Thymus (tissue), 11 donors: ENCODE data around the gene QRFP. TPM values are rescaled to one million over a fixed set of nuclear protein-coding genes. Genes with fewer than 3 reads are reported as not detected.

Experiments
- DNase-seq, 9 donors: peaks; one replicate each; pipeline ENCODE4 v3.0.0-alpha.2; 2013; ENCODE audit warnings: low spot score in 9 of 9, low read depth in 6 of 9, missing footprints in 1 of 9
- H3K27ac ChIP-seq, 2 donors: one replicate each; pipeline ENCODE4 v1.5.1; 2013; ENCODE audit warnings: control low read depth in 1 of 2, low read depth in 1 of 2, low read length in 1 of 2, mild to moderate bottlenecking in 1 of 2, moderate library complexity in 1 of 2
- H3K27me3 ChIP-seq, 2 donors: one replicate each; pipeline ENCODE4 v1.5.1; 2013; ENCODE audit warnings: low read length in 1 of 2; ENCODE audit not compliant: control insufficient read depth in 2 of 2, insufficient read depth in 1 of 2
- H3K36me3 ChIP-seq, 2 donors: one replicate each; pipeline ENCODE4 v1.5.1; 2013; ENCODE audit warnings: low read length in 1 of 2, mild to moderate bottlenecking in 1 of 2, moderate library complexity in 1 of 2; ENCODE audit not compliant: control insufficient read depth in 2 of 2, insufficient read depth in 2 of 2
- H3K4me1 ChIP-seq, 2 donors: one replicate each; pipeline ENCODE4 v1.5.1; 2013; ENCODE audit warnings: low read length in 2 of 2; ENCODE audit not compliant: control insufficient read depth in 2 of 2, insufficient read depth in 2 of 2
- H3K4me3 ChIP-seq, 2 donors: one replicate each; pipeline ENCODE4 v1.5.1; 2013; ENCODE audit warnings: low read length in 2 of 2, control low read depth in 1 of 2, mild to moderate bottlenecking in 1 of 2
- H3K9me3 ChIP-seq, 2 donors: one replicate each; pipeline ENCODE4 v1.5.1; 2013; ENCODE audit warnings: low read length in 1 of 2, mild to moderate bottlenecking in 1 of 2; ENCODE audit not compliant: control insufficient read depth in 2 of 2, insufficient read depth in 1 of 2
- WGBS: extraction: QIAGEN DNeasy Blood & Tissue Kit; methylation state at CpG from one replicate; pipeline ENCODE4 v1.1.7; 2013; 5-methylcytosine and 5-hydroxymethylcytosine counted together
- polyA plus RNA-seq: library from polyadenylated mRNA; stranded (reverse); fragments of 200-250 nt; gene quantifications from one replicate; pipeline ENCODE4 v1.2.3, GENCODE V29; 2013
- total RNA-seq: library from RNA; stranded (reverse); fragments of 120-200 nt; gene quantifications from one replicate; pipeline ENCODE4 v1.2.4, GENCODE V29; 2013
- donor health status: healthy.

The QRFP gene
- total and polyA plus RNA-seq, 2 donors: 0.05 to 0.21 TPM

GRCh38 chr9:130893341-130894101 is 3.1 kb downstream of the QRFP start:
- Histone ChIP-seq H3K4me1 (no peaks in the 10 kb centered on the region), H3K27ac (no peak overlapping the region), H3K36me3 (peaks cover 12 to 15% of the 10 kb centered on the region in 2 donors), H3K9me3 (no peaks in the 10 kb centered on the region), H3K4me3 (no peak overlapping the region), H3K27me3 (no peaks in the 10 kb centered on the region)
- no peak for DNase-seq
- WGBS: 77% methylated on average over 34 of the region's 34 CpGs

- 95% methylated on average over 24 of the region's 24 CpGs for WGBS
- Histone ChIP-seq H3K27me3 (no peaks in the 10 kb centered on the region), H3K9me3 (no peaks in the 10 kb centered on the region), H3K27ac (no peak overlapping the region), H3K36me3 (peaks cover 12 to 23% of the 10 kb centered on the region in 2 donors), H3K4me1 (no peaks in the 10 kb centered on the region), H3K4me3 (no peak overlapping the region)
- DNase-seq: no peak
Observed at GRCh38 chr9:130892477-130893304, 3.9 kb downstream of the QRFP start.

GRCh38 chr9:130891688-130892476 is 4.7 kb downstream of the QRFP start:
- H3K27ac ChIP-seq: no peak overlapping the region
- no peaks in the 10 kb centered on the region for H3K27me3 ChIP-seq
- H3K9me3 ChIP-seq: no peaks in the 10 kb centered on the region
- no peak for DNase-seq
- H3K4me1 ChIP-seq: no peaks in the 10 kb centered on the region
- WGBS: 95% methylated on average over 18 of the region's 18 CpGs
- peaks cover 14 to 31% of the 10 kb centered on the region in 2 donors for H3K36me3 ChIP-seq
- no peak overlapping the region for H3K4me3 ChIP-seq

GRCh38 chr9:130890870-130891687 is 5.5 kb downstream of the QRFP start:
- no peaks in the 10 kb centered on the region for H3K4me1 ChIP-seq
- 97% methylated on average over 20 of the region's 20 CpGs for WGBS
- DNase-seq: no peak
- H3K27ac ChIP-seq: no peak overlapping the region
- H3K36me3 ChIP-seq: peaks cover 22 to 34% of the 10 kb centered on the region in 2 donors
- H3K4me3 ChIP-seq: no peak overlapping the region
- no peaks in the 10 kb centered on the region for H3K9me3 ChIP-seq
- H3K27me3 ChIP-seq: no peaks in the 10 kb centered on the region

GRCh38 chr9:130890124-130890523 is 6.5 kb downstream of the QRFP start:
- Histone ChIP-seq H3K27ac (no peak overlapping the region), H3K4me3 (no peak overlapping the region), H3K4me1 (no peaks in the 10 kb centered on the region), H3K36me3 (peaks cover 32 to 44% of the 10 kb centered on the region in 2 donors), H3K27me3 (no peaks in the 10 kb centered on the region), H3K9me3 (no peaks in the 10 kb centered on the region)
- no peak for DNase-seq
- whole genome bisulfite sequencing: 97% methylated on average over 9 of the region's 9 CpGs

GRCh38 chr9:130888146-130888885 is 8.3 kb downstream of the QRFP start:
- Histone ChIP-seq H3K27me3 (no peaks in the 10 kb centered on the region), H3K9me3 (no peaks in the 10 kb centered on the region), H3K4me3 (no peak overlapping the region), H3K4me1 (no peaks in the 10 kb centered on the region), H3K36me3 (peaks cover 50 to 56% of the 10 kb centered on the region in 2 donors), H3K27ac (no peak overlapping the region)
- no peak for DNase-seq
- 98% methylated on average over 22 of the region's 22 CpGs for WGBS

GRCh38 chr9:130887494-130888144 is 9.0 kb downstream of the QRFP start:
- WGBS: 97% methylated on average over 25 of the region's 25 CpGs
- Histone ChIP-seq H3K27ac (no peak overlapping the region), H3K9me3 (no peaks in the 10 kb centered on the region), H3K27me3 (no peaks in the 10 kb centered on the region), H3K4me1 (no peaks in the 10 kb centered on the region), H3K4me3 (no peak overlapping the region), H3K36me3 (peaks cover 53 to 56% of the 10 kb centered on the region in 2 donors)
- no peak for DNase-seq
